IMR-90 (cell line): ENCODE data around the gene ANGPTL5. TPM values are rescaled to one million over a fixed set of nuclear protein-coding genes. Genes with fewer than 3 reads are reported as not detected.

Source experiments
- ATAC-seq: fragments of 200-7000 bp; cut with Tn5 transposase; 2 replicates; pipeline ENCODE4 v1.9.1; 2020; ENCODE audit warnings: low read depth, mild to moderate bottlenecking, moderate library complexity
- BruUV-seq: library from RNA; stranded (reverse); fragments of 400-500 nt; replicated peaks from 2 replicates; lab custom pipeline; 2021; lab: Mats Ljungman, UMichigan
- CTCF ChIA-PET: fragments of 300-600 bp; formaldehyde crosslinking; extraction: SDS; loops from one replicate; lab custom pipeline; 2021; ENCODE audit warnings: antibody characterized with exemption; lab: Yijun Ruan, JAX
- POLR2A ChIA-PET: fragments of 300-600 bp; sonication (Branson Sonifier 250); formaldehyde crosslinking; loops from one replicate; lab custom pipeline; 2022; ENCODE audit warnings: antibody characterized with exemption; ENCODE audit not compliant: unreplicated experiment; lab: Charles Lee
- DNase-seq: peaks from one replicate; pipeline ENCODE4 v3.0.0; 2013
- H2AFZ ChIP-seq: replicated peaks from 2 replicates; pipeline ENCODE3; 2013; ENCODE audit warnings: low read length, mild to moderate bottlenecking; ENCODE audit not compliant: poor library complexity
- H2AK5ac ChIP-seq: 2 replicates; pipeline ENCODE4 v1.6.1; 2013; ENCODE audit warnings: low read depth, low read length, inconsistent platforms
- H2AK9ac ChIP-seq: replicated peaks from 2 replicates; pipeline ENCODE3; 2013; ENCODE audit warnings: mild to moderate bottlenecking, low read depth, low read length, moderate library complexity; ENCODE audit not compliant: poor library complexity
- H2BK120ac ChIP-seq: 2 replicates; pipeline ENCODE4 v1.6.1; 2013; ENCODE audit warnings: low read depth, low read length, inconsistent platforms
- H2BK15ac ChIP-seq: 3 replicates; pipeline ENCODE4 v1.6.1; 2013; ENCODE audit warnings: low read depth, low read length, inconsistent platforms
- H2BK20ac ChIP-seq: 2 replicates; pipeline ENCODE4 v1.6.1; 2013; ENCODE audit warnings: low read depth, mild to moderate bottlenecking, inconsistent platforms, low read length, moderate library complexity
- H2BK5ac ChIP-seq: 2 replicates; pipeline ENCODE4 v1.6.1; 2013; ENCODE audit warnings: mild to moderate bottlenecking, low read depth, low read length, inconsistent platforms; ENCODE audit not compliant: poor library complexity, severe bottlenecking
- H3K14ac ChIP-seq: replicated peaks from 2 replicates; pipeline ENCODE4 v1.6.1; 2013; ENCODE audit warnings: low read depth, low read length, inconsistent platforms
- H3K18ac ChIP-seq: 2 replicates; pipeline ENCODE4 v1.6.1; 2013; ENCODE audit warnings: low read depth, low read length, control low read depth
- H3K23ac ChIP-seq: 2 replicates; pipeline ENCODE4 v1.6.1; 2013; ENCODE audit warnings: low read depth, low read length, inconsistent platforms
- H3K27ac ChIP-seq: 2 replicates; pipeline ENCODE4 v1.5.1; 2013; ENCODE audit warnings: mild to moderate bottlenecking, control low read depth, low read length; ENCODE audit not compliant: insufficient read depth
- H3K27me3 ChIP-seq: 2 replicates; pipeline ENCODE4 v1.6.1; 2013; ENCODE audit warnings: low read length; ENCODE audit not compliant: control insufficient read depth, insufficient read depth
- H3K36me3 ChIP-seq: 2 replicates; pipeline ENCODE4 v1.6.1; 2013; ENCODE audit warnings: low read length, mixed read lengths; ENCODE audit not compliant: control insufficient read depth, insufficient read depth
- H3K4ac ChIP-seq: 2 replicates; pipeline ENCODE4 v1.6.1; 2013; ENCODE audit warnings: low read depth, low read length, inconsistent platforms
- H3K4me1 ChIP-seq: 2 replicates; pipeline ENCODE4 v1.6.1; 2013; ENCODE audit warnings: low read length, mixed read lengths; ENCODE audit not compliant: control insufficient read depth, insufficient read depth
- H3K4me2 ChIP-seq: 2 replicates; pipeline ENCODE4 v1.6.1; 2013; ENCODE audit warnings: low read depth, mild to moderate bottlenecking, control low read depth, low read length, moderate library complexity
- H3K4me3 ChIP-seq: 2 replicates; pipeline ENCODE4 v1.5.1; 2013; ENCODE audit warnings: low read depth, mild to moderate bottlenecking, control low read depth, low read length, moderate library complexity; ENCODE audit not compliant: insufficient read depth
- H3K56ac ChIP-seq: 2 replicates; pipeline ENCODE4 v1.6.1; 2013; ENCODE audit warnings: low read length, inconsistent platforms; ENCODE audit not compliant: insufficient read depth; ENCODE audit errors: extremely low read depth
- H3K79me1 ChIP-seq, 2 experiments: 2 replicates each; pipeline ENCODE4 v1.6.1; 2013; ENCODE audit warnings: low read length in 2 of 2, inconsistent platforms in 1 of 2, low read depth in 1 of 2
- H3K9ac ChIP-seq: 2 replicates; pipeline ENCODE4 v1.6.1; 2013; ENCODE audit warnings: low read depth, low read length, control low read depth
- H3K9me1 ChIP-seq: 2 replicates; pipeline ENCODE4 v1.6.1; 2013; ENCODE audit warnings: low read length, inconsistent platforms; ENCODE audit not compliant: insufficient read depth
- H3K9me3 ChIP-seq: 2 replicates; pipeline ENCODE4 v1.6.1; 2013; ENCODE audit warnings: low read length; ENCODE audit not compliant: control insufficient read depth, insufficient read depth
- H4K20me1 ChIP-seq: 2 replicates; pipeline ENCODE4 v1.6.1; 2013; ENCODE audit warnings: low read length, inconsistent platforms; ENCODE audit not compliant: insufficient read depth
- H4K5ac ChIP-seq: 2 replicates; pipeline ENCODE4 v1.6.1; 2013; ENCODE audit warnings: mild to moderate bottlenecking, low read depth, low read length, control low read depth
- H4K8ac ChIP-seq, 2 experiments: 2 replicates each; pipeline ENCODE4 v1.6.1; 2013; ENCODE audit warnings: low read depth in 2 of 2, low read length in 2 of 2, control low read depth in 1 of 2, inconsistent platforms in 1 of 2
- H4K91ac ChIP-seq: 2 replicates; pipeline ENCODE4 v1.6.1; 2013; ENCODE audit warnings: low read depth, low read length, inconsistent platforms; ENCODE audit not compliant: insufficient read depth
- BHLHE40 ChIP-seq: fragments of 150-350 bp; IDR thresholded peaks from 2 replicates; pipeline ENCODE4 v1.6.1; 2016; ENCODE audit warnings: mild to moderate bottlenecking, low read depth, low read length
- CEBPB ChIP-seq: IDR thresholded peaks from 2 replicates; pipeline ENCODE4 v1.6.1; 2012; ENCODE audit warnings: low read depth, low read length, improper control_type of control experiment
- CHD1 ChIP-seq: IDR thresholded peaks from 2 replicates; pipeline ENCODE4 v1.6.1; 2012; ENCODE audit warnings: low read depth, low read length, improper control_type of control experiment
- MAFK ChIP-seq: IDR thresholded peaks from 2 replicates; pipeline ENCODE4 v1.6.1; 2012; ENCODE audit warnings: low read depth, low read length, improper control_type of control experiment
- MAZ ChIP-seq: IDR thresholded peaks from 2 replicates; pipeline ENCODE4 v1.6.1; 2012; ENCODE audit warnings: low read depth, mild to moderate bottlenecking, low read length, improper control_type of control experiment, moderate library complexity, borderline replicate concordance
- NFE2L2 ChIP-seq: fragments of 150-350 bp; IDR thresholded peaks from 2 replicates; pipeline ENCODE4 v1.6.1; 2016; ENCODE audit warnings: low read depth, mild to moderate bottlenecking, low read length
- POLR2A ChIP-seq: IDR thresholded peaks from 2 replicates; pipeline ENCODE4 v1.6.1; 2012; ENCODE audit warnings: mild to moderate bottlenecking, low read depth, low read length
- RAD21 ChIP-seq: IDR thresholded peaks from 2 replicates; pipeline ENCODE4 v1.6.1; 2012; ENCODE audit warnings: low read length, improper control_type of control experiment
- RCOR1 ChIP-seq: IDR thresholded peaks from 2 replicates; pipeline ENCODE4 v1.6.1; 2012; ENCODE audit warnings: mild to moderate bottlenecking, low read length, improper control_type of control experiment; ENCODE audit not compliant: insufficient replicate concordance
- SMC3 ChIP-seq: fragments of 150-350 bp; IDR thresholded peaks from 2 replicates; pipeline ENCODE4 v1.6.1; 2016; ENCODE audit warnings: low read depth, mild to moderate bottlenecking, antibody characterized with exemption, low read length, moderate library complexity
- WGBS, 2 experiments: methylation state at CpG; one replicate each; pipeline versions ENCODE4 v1.1.5 to v1.1.7; 2013; ENCODE audit warnings: missing lambda C conversion rate in 2 of 2; ENCODE audit not compliant: insufficient read length in 1 of 2; ENCODE audit errors: extremely low coverage in 2 of 2; 5-methylcytosine and 5-hydroxymethylcytosine counted together
- dilution Hi-C: fragments of 300-500 bp; cut with HindIII; formaldehyde crosslinking; loops from one replicate; pipeline ENCODE4 v1.14.3; 2018; ENCODE audit warnings: low sequenced_read_pairs; ENCODE audit not compliant: unreplicated experiment
- in situ Hi-C: fragments of 300-500 bp; cut with MboI; formaldehyde crosslinking; loops from 3 replicates; pipeline ENCODE4 v1.14.3; 2019; ENCODE audit warnings: low sequenced_read_pairs, inconsistent platforms, mixed read lengths
- intact Hi-C: fragments of 100-400 bp; cut with micrococcal nuclease; formaldehyde crosslinking; loops from 2 replicates; pipeline ENCODE4 v1.10.0; 2022
- polyA plus RNA-seq, 3 experiments: library from polyadenylated mRNA; depleted of rRNA; stranded (reverse); fragments of >200 nt; gene quantifications; 2 replicates each; pipeline ENCODE4 v1.2.3, GENCODE V29; 2012; ENCODE audit warnings: low replicate concordance in 1 of 3
- total RNA-seq: library from RNA; depleted of rRNA; stranded (reverse); fragments of >200 nt; gene quantifications from 2 replicates; pipeline ENCODE4 v1.2.3, GENCODE V29; 2012
- TF ChIP-seq, protein P1 (sequence below): fragments of 150-350 bp; IDR thresholded peaks from 2 replicates; pipeline ENCODE4 v1.6.1; 2016; ENCODE audit warnings: low read depth, mild to moderate bottlenecking, low read length, moderate library complexity, borderline replicate concordance
- TF ChIP-seq, protein P2 (sequence below): conservative IDR thresholded peaks from 2 replicates; pipeline ENCODE4 v1.5.1; 2012; ENCODE audit warnings: mild to moderate bottlenecking, low read depth, low read length, improper control_type of control experiment
- TF ChIP-seq, protein P3 (sequence below): fragments of 150-350 bp; IDR thresholded peaks from 2 replicates; pipeline ENCODE4 v1.6.1; 2017; ENCODE audit warnings: mild to moderate bottlenecking, antibody characterized with exemption, low read length, low read depth

Gene ANGPTL5
- total and polyA plus RNA-seq, 2 of the 4 experiments (the other 2 are of a cell fraction), result not detected

DNA sequence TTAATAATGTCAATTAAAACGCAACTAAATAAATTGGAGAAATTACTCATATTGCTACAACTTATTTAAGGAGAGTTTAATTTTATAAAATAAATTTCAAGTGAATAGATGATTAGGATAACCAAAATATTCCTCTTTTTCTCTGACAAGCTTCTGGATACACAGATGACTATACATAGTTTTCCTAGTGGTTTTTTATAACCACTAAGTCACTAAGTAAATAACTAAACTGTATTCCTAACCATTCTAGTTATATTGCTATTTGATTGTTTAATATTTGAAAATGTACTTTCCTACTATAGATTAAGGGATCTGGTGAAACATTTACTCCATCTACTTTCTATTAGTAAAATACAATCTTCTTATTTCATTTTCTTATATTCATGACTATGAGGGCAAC is 4.7 kb upstream of the ANGPTL5 start:
- no peak overlapping the region for H2AFZ ChIP-seq
- no peak overlapping the region for H3K14ac ChIP-seq
- no peak overlapping the region for H2AK9ac ChIP-seq
- no TSS peak for BruUV-seq
- H4K20me1 ChIP-seq, result no peaks in the 10 kb centered on the region
- no peak overlapping the region for H3K9ac ChIP-seq
- H2BK5ac ChIP-seq, result no peak overlapping the region
- no peak overlapping the region for H2BK15ac ChIP-seq
- H3K4ac ChIP-seq, result no peak overlapping the region
- in situ Hi-C loops, result no loop called here
- POLR2A ChIA-PET, result no interaction called here
- CTCF ChIA-PET, result no interaction called here
- H4K5ac ChIP-seq, result no peak overlapping the region
- H3K9me1 ChIP-seq, result 0 out of 2 replicates have a peak, but pooled peaks cover 2% of the 10 kb centered on the region
- no CpG with 5 or more reads among the region's 1 CpG for WGBS, 2 experiments
- no peak overlapping the region for H2BK120ac ChIP-seq
- no peak for DNase-seq
- no peak overlapping the region for H3K56ac ChIP-seq
- no peaks in the 10 kb centered on the region for H3K27me3 ChIP-seq
- H4K91ac ChIP-seq, result no peak overlapping the region
- H3K4me1 ChIP-seq, result 0 out of 2 replicates have a peak, but pooled peaks cover 3% of the 10 kb centered on the region
- H4K8ac ChIP-seq, result no peak overlapping the region
- H3K18ac ChIP-seq, result no peak overlapping the region
- no peaks in the 10 kb centered on the region for H3K9me3 ChIP-seq
- ATAC-seq, result no peak
- H3K4me3 ChIP-seq, result no peak overlapping the region
- no peak overlapping the region for H3K23ac ChIP-seq
- dilution Hi-C loops, result no loop called here
- no peak overlapping the region for H2BK20ac ChIP-seq
- no peak overlapping the region for H2AK5ac ChIP-seq
- no peak overlapping the region for H3K27ac ChIP-seq
- 0 out of 4 replicates have a peak, but pooled peaks cover 0 to 4% of the 10 kb centered on the region in 2 experiments for H3K79me1 ChIP-seq
- intact Hi-C loops, result no loop called here
- H3K36me3 ChIP-seq, result no peaks in the 10 kb centered on the region
- TF ChIP-seq CEBPB (no peak), MAZ (no peak), POLR2A (no peak), CHD1 (no peak), RAD21 (no peak), SMC3 (no peak), MAFK (no peak), RCOR1 (no peak), NFE2L2 (no peak), BHLHE40 (no peak)
- TF ChIP-seq, protein P1, sequence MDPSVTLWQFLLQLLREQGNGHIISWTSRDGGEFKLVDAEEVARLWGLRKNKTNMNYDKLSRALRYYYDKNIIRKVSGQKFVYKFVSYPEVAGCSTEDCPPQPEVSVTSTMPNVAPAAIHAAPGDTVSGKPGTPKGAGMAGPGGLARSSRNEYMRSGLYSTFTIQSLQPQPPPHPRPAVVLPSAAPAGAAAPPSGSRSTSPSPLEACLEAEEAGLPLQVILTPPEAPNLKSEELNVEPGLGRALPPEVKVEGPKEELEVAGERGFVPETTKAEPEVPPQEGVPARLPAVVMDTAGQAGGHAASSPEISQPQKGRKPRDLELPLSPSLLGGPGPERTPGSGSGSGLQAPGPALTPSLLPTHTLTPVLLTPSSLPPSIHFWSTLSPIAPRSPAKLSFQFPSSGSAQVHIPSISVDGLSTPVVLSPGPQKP, result no peak
- TF ChIP-seq, protein P2, sequence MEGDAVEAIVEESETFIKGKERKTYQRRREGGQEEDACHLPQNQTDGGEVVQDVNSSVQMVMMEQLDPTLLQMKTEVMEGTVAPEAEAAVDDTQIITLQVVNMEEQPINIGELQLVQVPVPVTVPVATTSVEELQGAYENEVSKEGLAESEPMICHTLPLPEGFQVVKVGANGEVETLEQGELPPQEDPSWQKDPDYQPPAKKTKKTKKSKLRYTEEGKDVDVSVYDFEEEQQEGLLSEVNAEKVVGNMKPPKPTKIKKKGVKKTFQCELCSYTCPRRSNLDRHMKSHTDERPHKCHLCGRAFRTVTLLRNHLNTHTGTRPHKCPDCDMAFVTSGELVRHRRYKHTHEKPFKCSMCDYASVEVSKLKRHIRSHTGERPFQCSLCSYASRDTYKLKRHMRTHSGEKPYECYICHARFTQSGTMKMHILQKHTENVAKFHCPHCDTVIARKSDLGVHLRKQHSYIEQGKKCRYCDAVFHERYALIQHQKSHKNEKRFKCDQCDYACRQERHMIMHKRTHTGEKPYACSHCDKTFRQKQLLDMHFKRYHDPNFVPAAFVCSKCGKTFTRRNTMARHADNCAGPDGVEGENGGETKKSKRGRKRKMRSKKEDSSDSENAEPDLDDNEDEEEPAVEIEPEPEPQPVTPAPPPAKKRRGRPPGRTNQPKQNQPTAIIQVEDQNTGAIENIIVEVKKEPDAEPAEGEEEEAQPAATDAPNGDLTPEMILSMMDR, result no peak
- TF ChIP-seq, protein P3, sequence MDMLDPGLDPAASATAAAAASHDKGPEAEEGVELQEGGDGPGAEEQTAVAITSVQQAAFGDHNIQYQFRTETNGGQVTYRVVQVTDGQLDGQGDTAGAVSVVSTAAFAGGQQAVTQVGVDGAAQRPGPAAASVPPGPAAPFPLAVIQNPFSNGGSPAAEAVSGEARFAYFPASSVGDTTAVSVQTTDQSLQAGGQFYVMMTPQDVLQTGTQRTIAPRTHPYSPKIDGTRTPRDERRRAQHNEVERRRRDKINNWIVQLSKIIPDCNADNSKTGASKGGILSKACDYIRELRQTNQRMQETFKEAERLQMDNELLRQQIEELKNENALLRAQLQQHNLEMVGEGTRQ, result no peak
- H3K4me2 ChIP-seq, result no peak overlapping the region
